Esophagus muscularis mucosa (tissue), 4 donors: ENCODE results near the gene UBE2QL1. TPM values are rescaled to one million over a fixed set of nuclear protein-coding genes. Genes with fewer than 3 reads are reported as not detected.

ENCODE experiments used
- DNase-seq: peaks from one replicate; pipeline ENCODE4 v3.0.0-alpha.2; 2017; ENCODE audit errors: extremely low spot score
- H3K27ac ChIP-seq, 4 donors: fragments of 200-600 bp; sonication (generic); replicated peaks in 1 of 4; 1 replicate in 3 of 4; 2 replicates in 1 of 4; pipeline ENCODE4 v1.5.1; 2016 to 2019; ENCODE audit warnings: mild to moderate bottlenecking in 1 of 4
- H3K27me3 ChIP-seq, 4 donors: fragments of 200-600 bp; sonication (generic); one replicate each; pipeline versions ENCODE4 v1.5.1 to v1.6.0; 2016 to 2019
- H3K36me3 ChIP-seq, 4 donors: fragments of 200-600 bp; sonication (generic); one replicate each; pipeline ENCODE4 v1.5.1; 2016 to 2019
- H3K4me1 ChIP-seq, 4 donors: fragments of 200-600 bp; sonication (generic); one replicate each; pipeline ENCODE4 v1.5.1; 2016 to 2019
- H3K4me3 ChIP-seq, 4 donors: fragments of 200-600 bp; sonication (generic); 1 replicate in 2 of 4; 2 replicates in 2 of 4; pipeline ENCODE4 v1.5.1; 2016 to 2019; ENCODE audit warnings: mild to moderate bottlenecking in 4 of 4, moderate library complexity in 1 of 4
- H3K9me3 ChIP-seq, 4 donors: fragments of 200-600 bp; sonication (generic); 1 replicate in 3 of 4; 2 replicates in 1 of 4; pipeline ENCODE4 v1.5.1; 2016 to 2019
- CTCF ChIP-seq, 3 experiments: fragments of 200-600 bp in 2 of 3; fragments of 450-650 bp in 1 of 3; sonication (generic) in 2 of 3; IDR thresholded peaks; one replicate each; pipeline ENCODE4 v1.5.1; 2017 to 2019; ENCODE audit warnings: antibody characterized with exemption in 3 of 3, mild to moderate bottlenecking in 2 of 3, moderate library complexity in 1 of 3
- EP300 ChIP-seq: sonication (generic); formaldehyde crosslinking; IDR thresholded peaks from one replicate; pipeline ENCODE4 v1.6.1; 2017; ENCODE audit warnings: antibody characterized with exemption
- POLR2A ChIP-seq: fragments of 450-650 bp; IDR thresholded peaks from one replicate; pipeline ENCODE4 v1.6.1; 2017; ENCODE audit warnings: antibody characterized with exemption, moderate library complexity, mild to moderate bottlenecking, low read depth
- POLR2AphosphoS5 ChIP-seq, 2 donors: sonication (generic); formaldehyde crosslinking; IDR thresholded peaks; one replicate each; pipeline ENCODE4 v1.6.1; 2017; ENCODE audit warnings: antibody characterized with exemption in 2 of 2
- WGBS: methylation state at CpG from one replicate; pipeline ENCODE4 v1.1.5; 2018; 5-methylcytosine and 5-hydroxymethylcytosine counted together
- intact Hi-C: fragments of 100-400 bp; cut with DNase I; formaldehyde crosslinking; loops from one replicate; pipeline ENCODE4 v1.15.1; 2023
- total RNA-seq, 4 donors: library from RNA; depleted of rRNA; stranded (reverse); fragments of >200 nt; gene quantifications; one replicate each; pipeline versions ENCODE4 v1.1.0 to v1.2.1, GENCODE V29; 2016

The UBE2QL1 gene
- total RNA-seq, 4 donors from 2014 or later = under 0.01 to 1.6 (median 0.82) TPM

DNA sequence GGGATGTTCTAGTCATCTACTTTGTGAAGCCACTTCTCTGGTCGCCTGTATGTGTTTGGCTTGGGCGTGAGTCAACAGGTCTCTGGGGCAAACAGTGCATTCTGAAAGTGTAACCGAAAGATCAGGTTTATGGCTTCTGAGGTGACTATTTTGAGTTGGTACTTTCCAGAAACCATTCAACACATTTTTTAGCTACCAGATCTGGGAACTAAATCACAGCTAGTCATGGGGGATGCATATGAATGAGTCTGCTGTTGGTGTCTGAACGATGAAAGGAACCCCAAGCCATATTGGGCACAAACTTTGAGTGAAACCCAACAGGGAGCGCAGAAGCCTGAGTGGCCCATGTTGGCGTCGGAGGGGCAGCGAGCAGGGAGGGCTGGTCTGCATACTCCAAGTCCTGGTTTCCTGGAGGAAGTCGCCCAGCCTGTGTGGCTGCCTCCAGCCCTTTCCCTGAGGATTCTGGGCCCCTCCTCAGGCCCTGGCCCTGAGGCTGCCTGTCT is 35.3 kb downstream of the UBE2QL1 start:
- WGBS = 90% methylated on average over 9 of the region's 9 CpGs
- no peak overlapping the region for H3K4me3 ChIP-seq

GRCh38 chr5:6484446-6484845 is 35.8 kb downstream of the UBE2QL1 start:
- 86% methylated on average over 13 of the region's 13 CpGs for WGBS
- DNase-seq = no peak
- Histone ChIP-seq H3K27ac (no peak overlapping the region), H3K9me3 (no peaks in the 10 kb centered on the region), H3K36me3 (no peaks in the 10 kb centered on the region), H3K4me3 (no peak overlapping the region), H3K27me3 (peaks cover 0 to 19% (median 0%) of the 10 kb centered on the region in 4 donors), H3K4me1 (peaks cover 0 to 5% (median 0%) of the 10 kb centered on the region in 4 donors)
- intact Hi-C loops = no loop called here
- TF ChIP-seq CTCF (IDR thresholded peaks at IDR 0.05) (no peak), EP300 (no peak), POLR2A (no peak), POLR2AphosphoS5 (IDR thresholded peaks at IDR 0.05) (no peak)

More for the DNA sequence above, 35.3 kb downstream of the UBE2QL1 start:
- no peak for DNase-seq
- Histone ChIP-seq H3K4me1 (peaks cover 0 to 5% (median 0%) of the 10 kb centered on the region in 4 donors), H3K27ac (no peak overlapping the region), H3K36me3 (no peaks in the 10 kb centered on the region), H3K9me3 (no peaks in the 10 kb centered on the region), H3K27me3 (peaks cover 0 to 18% (median 0%) of the 10 kb centered on the region in 4 donors)
- no peak for TF ChIP-seq CTCF (IDR thresholded peaks at IDR 0.05)
- TF ChIP-seq EP300 = no peak
- no peak for TF ChIP-seq POLR2AphosphoS5 (IDR thresholded peaks at IDR 0.05)
- no peak for TF ChIP-seq POLR2A
- intact Hi-C loops = no loop called here

GRCh38 chr5:6484899-6485298 is 36.2 kb downstream of the UBE2QL1 start:
- WGBS = 91% methylated on average over 5 of the region's 5 CpGs
- Histone ChIP-seq H3K4me1 (peaks cover 0 to 5% (median 0%) of the 10 kb centered on the region in 4 donors), H3K4me3 (no peak overlapping the region), H3K36me3 (no peaks in the 10 kb centered on the region), H3K27me3 (peaks cover 0 to 24% (median 0%) of the 10 kb centered on the region in 4 donors), H3K9me3 (no peaks in the 10 kb centered on the region), H3K27ac (no peak overlapping the region)
- no peak for DNase-seq
- no peak for TF ChIP-seq POLR2AphosphoS5 (IDR thresholded peaks at IDR 0.05)
- TF ChIP-seq POLR2A = no peak
- intact Hi-C loops = no loop called here

- no peaks in the 10 kb centered on the region for H3K9me3 ChIP-seq
- TF ChIP-seq POLR2AphosphoS5 (IDR thresholded peaks at IDR 0.05) = no peak
- no peak for TF ChIP-seq CTCF (IDR thresholded peaks at IDR 0.05)
- no peak for TF ChIP-seq EP300
- TF ChIP-seq POLR2A = no peak
- intact Hi-C loops = no loop called here
- H3K27me3 ChIP-seq = peaks cover 0 to 29% (median 0%) of the 10 kb centered on the region in 4 donors
- no peak overlapping the region for H3K4me3 ChIP-seq
- WGBS = 54% methylated on average over 4 of the region's 4 CpGs
- no peak for DNase-seq
- peaks cover 0 to 5% (median 0%) of the 10 kb centered on the region in 4 donors for H3K4me1 ChIP-seq
- H3K27ac ChIP-seq = no peak overlapping the region
- no peaks in the 10 kb centered on the region for H3K36me3 ChIP-seq
Observed at GRCh38 chr5:6485441-6485840, 36.8 kb downstream of the UBE2QL1 start.

DNA sequence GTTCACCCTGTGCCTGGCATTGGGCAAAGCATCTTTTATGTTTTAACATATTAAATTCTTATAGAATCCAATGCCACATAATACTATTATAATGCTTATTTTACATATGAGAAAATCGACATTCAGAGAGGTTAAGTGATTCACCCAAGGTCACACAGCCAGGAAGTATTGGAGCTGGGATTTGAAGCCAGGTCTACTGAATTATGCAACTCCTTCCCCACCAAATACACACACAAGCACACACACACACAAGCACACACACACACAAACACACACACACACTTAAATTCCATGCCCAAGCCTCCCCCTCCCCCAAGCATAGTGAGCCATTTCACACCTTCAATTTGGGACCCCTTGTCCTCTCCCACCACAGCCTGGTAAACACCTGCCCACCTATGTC is 37.4 kb downstream of the UBE2QL1 start:
- Histone ChIP-seq H3K4me1 (peaks cover 0 to 5% (median 0%) of the 10 kb centered on the region in 4 donors), H3K4me3 (no peak overlapping the region), H3K36me3 (no peaks in the 10 kb centered on the region), H3K27ac (no peak overlapping the region), H3K27me3 (peaks cover 0 to 36% (median 0%) of the 10 kb centered on the region in 4 donors), H3K9me3 (no peaks in the 10 kb centered on the region)
- TF ChIP-seq EP300 (no peak), POLR2AphosphoS5 (IDR thresholded peaks at IDR 0.05) (no peak), POLR2A (no peak), CTCF (IDR thresholded peaks at IDR 0.05) (no peak)
- no peak for DNase-seq
- 78% methylated on average over 1 of the region's 1 CpG for WGBS
- intact Hi-C loops = no loop called here
